ENCODE results near the gene POLR3GL. TPM values are rescaled to one million over a fixed set of nuclear protein-coding genes. Genes with fewer than 3 reads are reported as not detected.
A peak's percentile ranks its signal among the peaks of the same experiment; 100 is the strongest.
"Not testable (repeated sequence)": the region's sequence is repeated elsewhere in the genome, so short reads cannot be mapped to it uniquely, and the experiment has no call there.

Gene POLR3GL
- total RNA-seq, 1 experiment from 2014 or later = 8.5 TPM

DNA sequence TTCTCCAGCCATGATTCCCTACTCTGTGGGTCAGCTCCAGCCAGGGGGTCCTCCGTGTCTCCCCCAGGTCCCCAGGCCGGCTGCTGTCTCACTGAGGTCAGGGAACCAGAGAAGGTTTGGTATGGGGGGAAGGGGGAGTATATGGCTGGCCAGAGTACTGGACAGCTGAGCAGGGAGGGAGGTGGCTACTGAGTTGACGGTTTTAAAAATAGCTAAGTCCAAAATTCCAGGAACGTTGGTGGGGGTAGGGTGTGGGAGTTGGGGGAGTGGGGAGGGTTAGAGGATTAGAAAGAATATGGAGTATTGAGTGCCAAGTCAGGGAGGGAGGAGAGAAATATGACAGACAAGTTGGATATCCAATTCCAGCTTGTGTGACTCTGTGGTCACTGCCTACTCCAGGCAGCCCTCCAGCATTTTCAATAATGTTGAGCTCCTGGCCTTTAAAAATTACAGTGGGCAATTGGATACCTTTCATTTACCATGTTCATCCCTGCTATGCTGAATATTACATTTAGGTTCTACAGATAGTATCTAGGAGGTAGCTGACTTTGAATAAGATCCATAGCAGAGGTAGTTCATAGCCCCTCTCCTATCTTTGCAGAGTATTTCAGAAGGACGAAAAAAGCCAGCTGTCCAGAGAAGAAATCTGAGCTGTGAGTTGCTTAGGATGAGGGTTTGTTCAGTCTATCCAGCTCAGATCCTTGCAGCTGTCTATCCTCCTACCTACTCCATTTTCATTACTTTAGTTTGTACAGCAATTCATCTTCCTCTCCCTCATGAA, 57.3 kb downstream of the POLR3GL start, which contains the start of gene HJV:
Gene HJV, minus strand, starts transcription at position 114 of the 781 bp plus-strand sequence. CDS start 1,504 bp downstream, outside the sequence.
- POLR2A ChIA-PET (ENCODE audit: low non-redundant PET) = no interaction called here
- peaks cover 10% of the 10 kb centered on the region for H3K4me1 ChIP-seq (ENCODE audit: insufficient read depth, low read length, poor library complexity, severe bottlenecking)
- BruUV-seq (replicated peaks) = no TSS peak
- H3K36me3 ChIP-seq (ENCODE audit: insufficient read depth, low read length, poor library complexity, severe bottlenecking) = no peaks in the 10 kb centered on the region
- H3K27ac ChIP-seq (ENCODE audit: low read depth, low read length, poor library complexity, severe bottlenecking) = peak within 1 kb of the TSS; percentile 62
- no peaks in the 10 kb centered on the region for H3K27me3 ChIP-seq (replicated peaks; ENCODE audit: insufficient read depth, low read depth, low read length, poor library complexity)
- TF ChIP-seq EZH2 (IDR thresholded peaks at IDR 0.05; ENCODE audit: borderline replicate concordance, low read depth, low read length, poor library complexity, severe bottlenecking) = no peak
- TF ChIP-seq, protein P1, sequence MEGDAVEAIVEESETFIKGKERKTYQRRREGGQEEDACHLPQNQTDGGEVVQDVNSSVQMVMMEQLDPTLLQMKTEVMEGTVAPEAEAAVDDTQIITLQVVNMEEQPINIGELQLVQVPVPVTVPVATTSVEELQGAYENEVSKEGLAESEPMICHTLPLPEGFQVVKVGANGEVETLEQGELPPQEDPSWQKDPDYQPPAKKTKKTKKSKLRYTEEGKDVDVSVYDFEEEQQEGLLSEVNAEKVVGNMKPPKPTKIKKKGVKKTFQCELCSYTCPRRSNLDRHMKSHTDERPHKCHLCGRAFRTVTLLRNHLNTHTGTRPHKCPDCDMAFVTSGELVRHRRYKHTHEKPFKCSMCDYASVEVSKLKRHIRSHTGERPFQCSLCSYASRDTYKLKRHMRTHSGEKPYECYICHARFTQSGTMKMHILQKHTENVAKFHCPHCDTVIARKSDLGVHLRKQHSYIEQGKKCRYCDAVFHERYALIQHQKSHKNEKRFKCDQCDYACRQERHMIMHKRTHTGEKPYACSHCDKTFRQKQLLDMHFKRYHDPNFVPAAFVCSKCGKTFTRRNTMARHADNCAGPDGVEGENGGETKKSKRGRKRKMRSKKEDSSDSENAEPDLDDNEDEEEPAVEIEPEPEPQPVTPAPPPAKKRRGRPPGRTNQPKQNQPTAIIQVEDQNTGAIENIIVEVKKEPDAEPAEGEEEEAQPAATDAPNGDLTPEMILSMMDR (conservative IDR thresholded peaks at IDR 0.05; ENCODE audit: low read depth, low read length) = no peak
- DNase-seq (ENCODE audit: low spot score) = peak; percentile 53
- H3K9me3 ChIP-seq (ENCODE audit: low read depth, low read length, poor library complexity, severe bottlenecking) = no peaks in the 10 kb centered on the region
- intact Hi-C loops (cut with micrococcal nuclease; ENCODE audit: unreplicated experiment) = loop anchor here (1.0 to 2.0 kb wide), 2 partner anchors 8 to 19 kb away; no protein-coding TSS in a partner anchor
- H3K4me3 ChIP-seq (ENCODE audit: low read depth, low read length, poor library complexity, severe bottlenecking) = no peak within 1 kb of the TSS
- CTCF ChIA-PET = no interaction called here

DNA sequence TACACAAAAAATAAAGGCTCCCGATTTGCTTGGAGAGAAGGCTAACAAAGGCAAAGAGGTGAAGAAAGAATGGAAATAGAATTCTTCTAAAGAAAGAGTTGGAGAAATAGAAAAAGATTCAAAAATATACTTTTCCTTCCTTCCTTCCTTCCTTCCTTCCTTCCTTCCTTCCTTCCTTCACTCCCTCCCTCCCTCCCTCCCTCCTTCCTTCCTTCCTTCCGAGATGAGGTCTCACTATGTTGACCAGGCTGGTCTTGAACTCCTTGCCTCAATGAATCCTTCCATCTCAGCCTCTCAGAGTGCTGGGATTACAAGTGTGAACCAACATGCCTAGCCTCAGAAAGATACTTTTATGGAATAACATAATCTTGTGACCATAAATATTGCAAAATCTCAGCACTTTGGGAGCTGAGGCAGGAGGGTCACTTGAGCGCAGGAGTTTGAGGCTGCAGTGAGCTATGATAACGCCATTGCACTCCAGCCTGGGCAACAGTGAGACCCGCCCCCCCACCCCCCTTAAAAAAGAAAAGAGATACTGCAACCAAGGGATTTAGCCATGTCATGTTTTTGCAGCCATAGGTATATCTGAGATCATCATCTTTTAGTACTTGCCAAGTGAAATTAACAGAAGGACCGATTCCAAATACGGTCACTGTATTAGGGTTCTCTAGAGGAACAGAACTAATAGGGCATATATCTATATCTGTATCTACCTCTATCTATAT, 58.1 kb downstream of the POLR3GL start:
- Histone ChIP-seq H3K9me3 (ENCODE audit: low read depth, low read length, poor library complexity, severe bottlenecking) (no peaks in the 10 kb centered on the region), H3K4me1 (ENCODE audit: insufficient read depth, low read length, poor library complexity, severe bottlenecking) (peaks cover 10% of the 10 kb centered on the region), H3K36me3 (ENCODE audit: insufficient read depth, low read length, poor library complexity, severe bottlenecking) (no peaks in the 10 kb centered on the region), H3K4me3 (ENCODE audit: low read depth, low read length, poor library complexity, severe bottlenecking) (no peak overlapping the region), H3K27me3 (replicated peaks; ENCODE audit: insufficient read depth, low read depth, low read length, poor library complexity) (no peaks in the 10 kb centered on the region), H3K27ac (ENCODE audit: low read depth, low read length, poor library complexity, severe bottlenecking) (peak overlapping the region; percentile 62)
- no TSS peak for BruUV-seq (replicated peaks)
- CTCF ChIA-PET = no interaction called here
- DNase-seq (ENCODE audit: low spot score) = peak; percentile 49
- no peak for TF ChIP-seq EZH2 (IDR thresholded peaks at IDR 0.05; ENCODE audit: borderline replicate concordance, low read depth, low read length, poor library complexity, severe bottlenecking)
- TF ChIP-seq, protein P1 (conservative IDR thresholded peaks at IDR 0.05; ENCODE audit: low read depth, low read length) = no peak
- POLR2A ChIA-PET (ENCODE audit: low non-redundant PET) = no interaction called here
- intact Hi-C loops (cut with micrococcal nuclease; ENCODE audit: unreplicated experiment) = loop anchor here (2.0 kb wide), 1 partner anchor 20 kb away; no protein-coding TSS in a partner anchor

DNA sequence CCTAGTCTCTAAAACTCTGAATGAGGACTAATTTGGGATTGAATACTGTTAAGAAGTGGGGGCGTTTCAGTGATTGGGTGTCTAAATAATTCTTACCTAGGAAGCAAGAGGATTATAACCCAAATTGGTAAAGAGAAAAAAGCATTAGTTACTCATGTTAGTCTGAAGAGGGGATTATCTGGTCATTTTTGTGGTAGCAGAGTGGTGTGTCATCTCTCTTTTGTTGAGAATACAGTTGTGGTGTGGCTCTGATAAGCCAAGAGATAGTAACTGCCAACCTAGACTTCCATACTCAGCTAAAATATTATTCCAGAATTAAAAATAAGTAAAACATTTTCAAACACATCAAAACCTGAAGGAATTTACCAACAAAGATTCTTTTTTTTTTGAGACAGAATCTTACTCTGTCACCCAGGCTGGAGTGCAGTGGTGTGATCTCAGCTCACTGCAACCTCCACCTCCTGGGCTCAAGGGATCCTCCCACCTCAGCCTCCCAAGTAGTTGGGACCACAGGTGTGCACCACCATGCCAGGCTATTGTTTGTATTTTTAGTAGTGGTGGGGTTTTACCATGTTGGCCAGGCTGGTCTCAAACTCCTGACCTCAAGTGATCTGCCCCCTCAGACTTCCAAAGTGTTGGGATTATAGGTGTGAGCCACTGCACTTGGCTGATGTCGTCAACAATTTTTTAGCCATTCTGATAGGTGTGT, 61.5 kb downstream of the POLR3GL start:
- DNase-seq (ENCODE audit: low spot score); BruUV-seq (replicated peaks); H3K27ac ChIP-seq (ENCODE audit: low read depth, low read length, poor library complexity, severe bottlenecking); H3K36me3 ChIP-seq (ENCODE audit: insufficient read depth, low read length, poor library complexity, severe bottlenecking); intact Hi-C loops (cut with micrococcal nuclease; ENCODE audit: unreplicated experiment); H3K27me3 ChIP-seq (replicated peaks; ENCODE audit: insufficient read depth, low read depth, low read length, poor library complexity); H3K9me3 ChIP-seq (ENCODE audit: low read depth, low read length, poor library complexity, severe bottlenecking); POLR2A ChIA-PET (ENCODE audit: low non-redundant PET); H3K4me1 ChIP-seq (ENCODE audit: insufficient read depth, low read length, poor library complexity, severe bottlenecking); H3K4me3 ChIP-seq (ENCODE audit: low read depth, low read length, poor library complexity, severe bottlenecking): not testable (repeated sequence)
- CTCF ChIA-PET = interaction anchor here (0.6 kb wide), 1 partner anchor 8 kb away, joined by 7 read pairs; no protein-coding TSS in a partner anchor

DNA sequence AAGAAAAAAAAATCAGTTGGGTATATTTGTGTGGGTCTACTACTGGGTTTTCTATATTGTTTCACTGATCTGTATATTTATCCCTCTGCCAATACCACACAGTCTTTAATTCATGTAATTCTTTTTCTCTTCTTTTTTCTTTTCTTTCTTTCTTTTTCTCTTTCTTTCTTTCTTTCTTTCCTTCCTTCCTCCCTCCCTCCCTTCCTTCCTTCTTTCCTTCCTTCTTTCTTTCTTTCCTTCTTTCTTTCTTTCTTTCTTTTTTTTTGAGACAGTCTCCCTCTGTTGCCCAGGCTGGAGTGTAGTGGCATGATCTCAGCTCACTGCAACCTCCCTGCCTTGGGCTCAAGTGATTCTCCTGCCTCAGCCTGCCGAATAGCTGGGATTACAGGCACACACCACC, 62.2 kb downstream of the POLR3GL start:
- H3K4me3 ChIP-seq (ENCODE audit: low read depth, low read length, poor library complexity, severe bottlenecking); DNase-seq (ENCODE audit: low spot score); BruUV-seq (replicated peaks); CTCF ChIA-PET; H3K27ac ChIP-seq (ENCODE audit: low read depth, low read length, poor library complexity, severe bottlenecking); H3K27me3 ChIP-seq (replicated peaks; ENCODE audit: insufficient read depth, low read depth, low read length, poor library complexity); H3K9me3 ChIP-seq (ENCODE audit: low read depth, low read length, poor library complexity, severe bottlenecking); H3K36me3 ChIP-seq (ENCODE audit: insufficient read depth, low read length, poor library complexity, severe bottlenecking); intact Hi-C loops (cut with micrococcal nuclease; ENCODE audit: unreplicated experiment); H3K4me1 ChIP-seq (ENCODE audit: insufficient read depth, low read length, poor library complexity, severe bottlenecking); POLR2A ChIA-PET (ENCODE audit: low non-redundant PET): not testable (repeated sequence)

Measured in A673 (cell line).